Retinal pigment epithelial cell (primary cell): ENCODE results near the gene AGFG2.

Experiments used
- DNase-seq: peaks from one replicate; pipeline ENCODE4 v3.0.0-alpha.2; 2010; ENCODE audit warnings: low read depth
- H3K4me3 ChIP-seq: 2 replicates; pipeline ENCODE4 v1.5.1; 2011; ENCODE audit warnings: mild to moderate bottlenecking, low read length, control low read depth, moderate library complexity
- TF ChIP-seq, protein P1 (sequence below): conservative IDR thresholded peaks from 2 replicates; pipeline ENCODE4 v1.5.1; 2011; ENCODE audit warnings: low read depth, low read length, control low read depth, inconsistent platforms

The AGFG2 gene

DNA sequence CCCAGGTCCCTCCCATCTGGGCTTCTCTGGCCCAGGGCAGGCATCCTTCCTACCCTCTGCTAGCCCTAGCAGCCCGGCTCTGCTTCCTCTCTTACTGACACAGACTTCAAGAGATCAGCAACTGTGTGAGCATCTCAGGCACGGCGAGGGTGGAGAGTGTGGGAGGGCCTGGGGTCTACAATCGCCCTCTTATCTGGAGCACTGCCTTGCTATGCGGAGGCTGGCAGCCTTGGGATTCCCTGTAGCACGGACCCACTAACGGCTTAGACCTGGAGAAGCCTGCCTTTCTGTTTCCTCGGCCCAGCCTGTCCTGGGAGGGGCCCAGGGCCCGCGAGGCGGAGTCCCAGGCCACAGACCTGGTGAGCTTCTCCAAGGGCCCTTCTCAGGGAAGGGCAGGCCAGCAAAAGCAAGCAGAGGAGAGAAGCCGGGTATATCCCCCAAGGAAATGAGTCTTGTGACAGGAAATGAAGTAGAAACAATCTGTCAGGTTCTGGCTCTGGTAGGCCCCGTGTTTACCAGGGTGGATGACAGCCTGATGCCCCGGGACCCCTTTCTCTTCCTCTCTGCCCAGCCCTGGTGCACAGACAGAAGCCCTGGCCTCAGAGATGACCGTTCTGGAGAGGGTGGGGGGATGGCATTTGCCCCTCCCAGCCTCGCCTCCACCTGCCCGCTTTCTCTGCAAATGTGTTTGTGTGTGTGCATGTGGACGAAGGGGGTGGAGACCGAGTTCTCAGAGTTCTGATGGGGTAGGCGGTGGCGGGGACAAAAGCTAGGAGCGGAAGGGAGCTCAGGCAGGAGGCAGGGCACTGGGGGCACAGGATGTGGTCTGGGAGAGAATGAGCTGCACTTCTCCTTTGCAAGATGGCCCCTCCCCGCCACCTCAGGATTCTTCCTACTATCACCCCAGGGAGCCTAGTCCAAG, 44.4 kb downstream of the AGFG2 start:
- TF ChIP-seq, protein P1, sequence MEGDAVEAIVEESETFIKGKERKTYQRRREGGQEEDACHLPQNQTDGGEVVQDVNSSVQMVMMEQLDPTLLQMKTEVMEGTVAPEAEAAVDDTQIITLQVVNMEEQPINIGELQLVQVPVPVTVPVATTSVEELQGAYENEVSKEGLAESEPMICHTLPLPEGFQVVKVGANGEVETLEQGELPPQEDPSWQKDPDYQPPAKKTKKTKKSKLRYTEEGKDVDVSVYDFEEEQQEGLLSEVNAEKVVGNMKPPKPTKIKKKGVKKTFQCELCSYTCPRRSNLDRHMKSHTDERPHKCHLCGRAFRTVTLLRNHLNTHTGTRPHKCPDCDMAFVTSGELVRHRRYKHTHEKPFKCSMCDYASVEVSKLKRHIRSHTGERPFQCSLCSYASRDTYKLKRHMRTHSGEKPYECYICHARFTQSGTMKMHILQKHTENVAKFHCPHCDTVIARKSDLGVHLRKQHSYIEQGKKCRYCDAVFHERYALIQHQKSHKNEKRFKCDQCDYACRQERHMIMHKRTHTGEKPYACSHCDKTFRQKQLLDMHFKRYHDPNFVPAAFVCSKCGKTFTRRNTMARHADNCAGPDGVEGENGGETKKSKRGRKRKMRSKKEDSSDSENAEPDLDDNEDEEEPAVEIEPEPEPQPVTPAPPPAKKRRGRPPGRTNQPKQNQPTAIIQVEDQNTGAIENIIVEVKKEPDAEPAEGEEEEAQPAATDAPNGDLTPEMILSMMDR, result no peak
- no peak for DNase-seq
- peak overlapping the region; percentile 25 for H3K4me3 ChIP-seq

DNA sequence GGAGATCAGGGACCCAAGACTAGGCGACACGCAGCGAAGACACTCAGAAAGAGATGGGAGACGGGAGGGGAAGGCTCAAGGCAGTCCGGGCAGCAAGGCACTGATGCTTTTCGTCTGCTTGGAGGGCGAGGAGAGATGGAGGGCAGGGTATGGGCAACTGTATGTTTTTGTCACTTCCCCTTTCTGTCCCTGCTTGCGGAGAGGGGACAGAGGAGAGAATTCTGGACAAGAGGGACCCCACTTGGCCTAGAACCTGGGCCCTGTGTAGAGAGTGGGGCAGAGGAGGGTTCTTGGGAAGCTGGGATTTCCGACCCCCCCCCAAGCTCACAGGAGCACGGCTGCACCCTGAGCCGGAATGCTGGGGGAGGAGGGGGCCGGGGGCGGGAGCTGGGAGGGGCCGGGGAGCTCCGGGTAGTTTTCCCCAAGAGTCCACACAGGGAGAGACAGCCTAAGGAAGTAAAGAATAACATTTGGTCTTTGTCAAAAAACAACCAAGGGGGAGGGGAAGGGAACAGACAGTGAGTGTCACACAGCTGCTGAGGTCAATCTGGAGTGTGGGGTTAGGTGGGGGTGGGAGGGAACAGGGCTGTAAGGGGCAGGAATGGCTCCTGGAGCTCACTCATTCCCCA, 45.2 kb downstream of the AGFG2 start:
- peak overlapping the region; percentile 91 for H3K4me3 ChIP-seq
- TF ChIP-seq, protein P1, result no peak
- DNase-seq, result no peak

DNA sequence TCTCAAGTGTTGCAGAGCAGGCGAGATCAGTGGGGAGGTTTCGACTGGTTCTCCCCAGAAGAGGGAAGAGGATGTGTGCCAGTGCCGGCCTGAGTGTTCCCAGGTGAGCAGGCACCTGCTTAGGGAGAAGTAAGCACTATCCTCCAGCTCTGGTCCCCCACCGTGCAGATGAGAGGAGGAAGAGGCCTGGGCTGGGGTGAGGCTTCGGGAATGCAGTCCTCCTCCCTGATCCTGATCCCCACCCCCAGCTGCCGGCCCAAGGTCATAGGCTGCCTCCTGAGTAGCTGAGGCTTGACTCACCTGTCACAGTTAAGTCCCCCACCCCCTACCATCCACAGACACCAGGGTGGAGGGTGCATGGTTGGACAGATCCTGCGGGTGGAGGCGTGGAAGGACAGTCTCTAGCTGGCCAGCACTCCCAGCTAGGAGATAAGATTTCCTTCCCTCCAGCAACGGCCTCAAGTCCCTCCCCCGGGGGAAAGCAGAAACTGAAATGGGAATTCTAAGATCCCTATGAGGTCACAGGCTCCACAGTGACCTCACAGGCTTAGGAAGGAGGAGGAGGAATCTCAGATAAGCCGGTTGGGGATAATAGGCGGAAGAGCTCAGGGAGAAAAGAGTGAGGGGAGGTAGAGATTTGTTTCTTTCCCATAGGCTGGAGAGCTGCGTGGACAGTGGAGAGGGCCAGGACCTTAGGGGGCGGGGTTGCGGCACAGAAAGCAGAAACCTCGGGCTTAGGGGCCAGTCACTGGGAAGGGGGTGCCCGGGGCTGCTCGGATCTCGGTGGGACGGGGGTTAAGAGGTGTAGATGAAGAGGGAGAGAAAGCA, 45.9 kb downstream of the AGFG2 start:
- TF ChIP-seq, protein P1, result no peak
- no peak for DNase-seq
- peak overlapping the region; percentile 91 for H3K4me3 ChIP-seq

DNA sequence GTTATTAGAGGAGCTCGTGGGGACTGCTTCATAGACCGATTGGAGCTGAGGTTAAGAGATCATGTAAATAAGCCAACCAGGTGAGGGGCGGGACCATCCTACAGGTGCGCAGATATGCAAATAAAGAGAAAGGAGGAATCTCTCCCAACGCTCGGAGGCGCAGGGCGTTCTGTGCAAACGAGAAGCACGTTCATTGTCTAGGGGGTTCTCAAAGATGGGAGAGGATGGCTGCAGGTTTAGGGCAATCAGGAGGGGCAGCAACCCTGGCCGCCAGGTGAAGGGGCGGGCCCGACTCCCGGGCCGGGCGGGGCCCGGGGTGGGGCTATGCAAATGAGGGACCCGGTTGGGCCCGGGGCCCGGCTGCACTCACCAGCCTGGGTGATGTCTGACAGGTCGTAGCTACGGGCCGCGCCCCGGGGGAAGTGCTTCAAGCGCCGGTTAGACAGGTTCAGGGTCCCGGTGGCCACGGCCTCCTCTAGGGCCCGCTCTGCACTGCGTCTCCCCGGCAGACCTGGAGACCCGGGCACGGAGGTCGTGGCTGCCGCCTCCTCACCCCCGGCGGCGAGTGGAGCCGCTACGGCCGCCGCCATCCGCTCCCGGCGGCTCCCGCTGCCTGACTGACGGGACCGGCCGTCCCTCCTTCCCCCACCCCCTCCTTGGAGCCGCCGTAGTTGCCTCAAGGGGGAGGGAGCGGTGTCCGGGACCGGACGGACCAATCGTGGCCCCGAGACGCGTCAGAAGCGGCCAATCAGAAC, 46.7 kb downstream of the AGFG2 start, which contains the start of gene LRCH4:
Gene LRCH4, minus strand, starts transcription at position 619 of the 755 bp plus-strand sequence. Its CDS starts 29 bp downstream, at position 590.
- H3K4me3 ChIP-seq, result peak within 1 kb of the TSS; percentile 91
- no peak for DNase-seq
- TF ChIP-seq, protein P1, result no peak

DNA sequence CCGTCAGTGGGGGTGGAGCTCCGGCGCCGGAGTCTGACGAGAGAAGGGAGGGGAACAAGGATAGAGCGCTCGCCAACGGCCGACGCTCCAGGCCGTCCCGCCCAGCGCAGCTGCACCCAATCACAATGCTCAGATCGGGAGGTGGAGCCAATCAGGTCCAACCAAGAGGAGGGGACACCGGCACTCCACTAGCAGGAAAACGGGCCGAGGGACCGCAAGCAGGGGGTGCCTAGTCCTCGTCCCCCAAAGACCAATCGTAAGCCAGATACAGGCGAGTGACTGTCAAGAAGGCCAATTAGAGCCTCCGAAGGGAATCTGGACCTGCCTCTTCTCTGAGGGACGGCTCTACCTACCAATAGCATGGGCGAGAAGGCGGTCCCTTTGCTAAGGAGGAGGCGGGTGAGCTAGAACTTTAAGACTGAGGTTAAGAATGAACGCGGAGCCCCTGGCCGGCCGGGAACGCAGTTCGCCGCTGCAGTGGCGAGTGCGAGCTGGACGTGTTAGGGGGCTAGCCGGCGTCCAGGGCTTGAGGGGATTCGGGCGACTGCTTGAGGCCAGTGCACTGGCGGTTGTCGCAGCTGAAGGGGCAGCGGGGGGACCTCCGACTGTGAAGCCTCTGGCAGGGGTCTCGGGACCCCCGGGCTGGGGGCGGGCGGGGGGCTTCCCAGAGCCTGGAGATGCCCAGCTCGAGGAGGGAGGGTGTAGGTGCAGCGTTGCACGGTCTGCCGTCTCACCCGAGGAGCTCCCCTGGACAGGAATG, 47.4 kb downstream of the AGFG2 start, which contains the start of gene FBXO24:
Gene FBXO24, plus strand, starts transcription at position 63 of the 760 bp plus-strand sequence. Its CDS starts 298 bp downstream, at position 361.
- peak; percentile 100 for DNase-seq

More for the DNA sequence above, 47.4 kb downstream of the AGFG2 start, which contains the start of gene FBXO24:
- TF ChIP-seq, protein P1, result no peak
- H3K4me3 ChIP-seq, result peak within 1 kb of the TSS; percentile 91
